ENCODE results near the gene HDGFL2. TPM values are rescaled to one million over a fixed set of nuclear protein-coding genes. Genes with fewer than 3 reads are reported as not detected.
"Not testable (repeated sequence)": the region's sequence is repeated elsewhere in the genome, so short reads cannot be mapped to it uniquely, and the experiment has no call there.

HDGFL2 gene
- total RNA-seq, 1 donor from 2014 or later = 28.7 TPM

DNA sequence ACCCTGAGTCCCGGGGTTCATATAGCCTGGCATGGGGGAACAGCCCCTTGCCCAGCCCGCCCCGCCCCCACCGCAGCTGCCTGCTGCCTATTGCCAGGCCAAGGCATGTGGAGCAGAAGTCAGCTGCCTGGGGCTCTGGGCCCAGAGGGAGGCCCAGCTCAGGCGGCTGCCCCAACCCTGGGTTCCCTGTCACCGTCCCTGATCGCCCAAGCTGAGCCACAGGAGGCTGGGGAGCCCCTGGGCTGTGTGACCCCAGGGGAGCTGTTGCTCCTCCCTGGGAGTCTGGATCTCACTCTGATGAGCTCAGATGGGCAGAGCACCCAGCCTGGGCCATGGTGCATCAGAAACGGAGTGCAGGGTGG, 44.8 kb downstream of the HDGFL2 start:
- DNase-seq = no peak

DNA sequence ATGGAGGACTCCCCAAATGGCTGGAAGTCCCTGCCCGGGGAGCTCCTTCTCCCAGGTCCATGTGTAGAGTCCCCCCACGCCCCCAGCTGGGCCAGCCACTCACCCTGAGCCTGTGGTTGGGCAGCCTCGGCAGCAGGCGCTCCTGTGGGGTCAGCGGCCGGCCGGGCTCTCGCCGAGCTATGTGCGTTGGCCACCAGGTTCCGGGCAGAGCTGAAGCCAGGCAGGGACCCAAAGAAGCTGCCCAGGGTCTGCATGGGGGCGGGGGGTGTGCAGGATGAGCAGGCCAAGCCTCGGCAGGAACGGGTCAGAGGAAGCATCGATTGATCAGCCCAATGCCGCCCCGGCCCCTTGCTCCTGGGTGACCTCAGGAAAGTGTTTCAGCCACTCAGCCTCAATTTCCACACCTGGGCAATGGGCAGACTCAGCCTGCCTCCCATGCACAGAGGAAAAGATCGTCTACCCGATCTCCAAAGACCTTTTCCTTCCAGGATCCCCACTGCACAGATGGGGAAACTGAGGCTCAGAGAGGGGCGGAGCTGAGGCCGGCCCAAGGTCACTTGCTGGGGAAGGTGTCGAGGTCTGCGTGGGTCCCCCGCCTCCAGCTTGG, 45.5 kb downstream of the HDGFL2 start:
- DNase-seq = no peak

DNA sequence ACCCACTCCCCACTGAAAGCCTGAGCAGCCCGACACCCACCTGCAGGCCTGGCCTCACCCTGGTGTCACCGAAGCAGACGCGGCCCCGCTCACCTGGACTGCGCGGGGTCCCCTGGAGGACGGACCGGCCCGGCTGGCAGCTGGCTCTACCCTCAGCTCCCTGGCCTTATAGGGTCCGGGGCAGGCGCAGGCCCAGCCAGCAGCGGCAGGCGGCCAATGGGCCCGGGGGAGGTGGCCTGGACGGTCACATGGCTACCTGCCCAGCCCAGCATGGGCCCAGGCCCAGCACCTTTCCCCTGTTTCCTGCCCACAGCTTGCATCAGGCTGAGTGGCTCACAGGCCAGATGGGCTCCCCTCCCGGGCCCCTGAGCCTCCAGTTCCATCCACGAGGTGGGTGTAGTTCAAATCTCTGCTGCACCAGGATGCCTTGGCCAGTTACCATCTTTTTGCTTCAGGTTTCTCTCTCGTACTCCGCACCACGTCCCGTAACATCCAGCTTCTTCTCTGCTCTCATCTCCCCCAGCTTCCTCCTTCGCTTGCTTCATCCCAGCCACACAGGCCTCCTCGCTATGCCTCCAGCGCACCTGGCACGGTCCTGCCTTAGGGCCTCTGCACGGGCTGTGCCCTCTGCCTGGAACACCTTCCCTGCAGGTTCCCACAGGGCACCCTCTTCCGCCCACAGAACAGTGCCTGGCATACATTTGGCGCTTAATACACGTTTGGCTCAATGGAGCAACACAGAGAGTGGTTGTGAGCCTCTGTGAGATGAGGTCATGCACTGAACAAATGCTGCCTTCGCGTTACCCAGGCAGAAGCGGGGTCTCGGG, 46.5 kb downstream of the HDGFL2 start, which contains the start of gene PLIN4:
Gene PLIN4, minus strand, starts transcription at position 142 of the 827 bp plus-strand sequence. CDS start 214 bp downstream, outside the sequence.
- DNase-seq = peak; percentile 3

DNA sequence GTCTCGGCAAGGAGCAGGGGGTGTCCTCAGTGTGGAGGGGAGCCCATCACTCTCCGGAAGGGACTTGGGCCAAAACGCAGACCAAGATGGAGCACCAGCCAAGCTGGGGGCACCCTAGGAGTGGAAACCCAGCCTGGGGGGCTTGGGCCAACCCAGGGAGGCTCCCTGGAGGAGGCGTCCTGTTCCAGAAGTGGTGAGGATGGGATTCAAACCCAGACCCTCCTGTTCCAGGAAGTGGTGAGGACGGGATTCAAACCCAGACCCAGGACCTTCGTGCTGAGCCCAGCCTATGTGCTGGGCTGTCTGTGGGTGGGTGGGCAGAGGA, 47.0 kb downstream of the HDGFL2 start:
- DNase-seq = no peak

DNA sequence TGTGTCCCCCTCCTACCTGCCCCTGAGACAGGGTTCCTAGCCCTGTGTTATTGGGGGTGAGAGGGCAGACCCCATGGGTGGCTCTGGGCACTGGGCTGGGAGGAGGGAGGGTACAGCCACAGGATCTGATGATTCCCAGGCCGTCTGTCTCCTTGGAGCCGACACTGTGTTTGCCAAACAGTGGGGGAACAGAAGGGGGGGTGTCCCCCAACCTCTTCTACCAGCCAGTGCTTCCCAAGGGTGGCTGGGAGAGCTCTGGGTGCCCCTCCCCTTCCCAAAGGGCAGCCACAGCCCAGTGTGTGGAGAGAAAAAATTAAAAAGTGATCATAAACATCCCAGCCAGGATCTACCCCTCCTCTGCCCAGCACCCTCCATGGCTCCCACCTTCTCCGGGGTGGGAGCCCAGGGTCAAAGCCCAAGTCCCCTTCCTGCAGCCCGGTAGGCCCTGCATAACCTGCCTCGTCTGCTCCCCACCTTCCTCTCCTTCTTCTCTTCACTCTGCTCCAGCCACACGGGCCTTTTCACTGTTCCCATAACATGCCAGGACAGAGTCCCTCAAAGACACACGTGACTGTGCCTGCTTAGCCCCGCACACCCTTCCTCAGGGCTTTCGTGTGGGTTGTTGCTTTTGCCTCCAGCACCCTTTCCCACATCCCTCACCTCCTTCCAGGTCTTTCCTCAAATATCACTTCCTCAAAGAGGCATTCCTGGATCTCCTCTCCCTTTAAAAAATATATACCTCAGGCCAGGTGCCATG, 47.6 kb downstream of the HDGFL2 start:
- DNase-seq = no peak

DNA sequence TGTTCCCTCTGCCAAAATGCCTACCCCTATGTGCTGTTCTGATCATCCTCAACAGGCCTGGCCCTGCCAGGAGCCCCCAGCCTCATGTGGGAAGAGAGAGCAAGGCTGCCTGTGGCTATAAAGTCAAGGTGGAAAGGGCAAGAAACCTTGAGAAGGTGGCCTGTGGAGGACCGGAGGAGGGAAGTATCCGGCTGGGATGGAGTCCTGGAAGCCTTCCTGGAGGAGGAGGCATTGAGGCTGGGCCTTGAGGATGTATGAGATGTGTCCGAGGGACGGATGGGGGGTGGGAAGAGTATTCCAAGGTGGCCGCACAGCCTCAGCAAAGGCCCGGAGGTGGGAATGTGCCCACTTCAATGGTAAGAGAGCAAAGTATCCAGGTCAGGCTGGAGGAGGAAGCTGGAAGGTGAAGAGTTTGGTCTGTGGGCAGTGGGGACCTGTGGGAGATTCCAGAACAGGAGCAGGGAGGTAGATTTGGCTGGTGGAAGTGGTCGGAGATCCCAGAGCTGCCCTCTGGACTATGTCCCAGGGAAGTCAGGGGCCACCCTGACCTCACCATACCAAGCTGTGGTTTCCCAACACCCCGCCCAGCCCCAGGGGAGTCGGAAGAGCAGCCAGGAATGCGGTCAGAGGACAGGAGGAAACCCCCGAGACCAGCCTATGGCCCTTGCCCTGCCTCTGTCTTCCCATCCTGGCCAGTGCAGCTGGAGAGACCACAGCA, 49.2 kb downstream of the HDGFL2 start:
- no peak for DNase-seq

DNA sequence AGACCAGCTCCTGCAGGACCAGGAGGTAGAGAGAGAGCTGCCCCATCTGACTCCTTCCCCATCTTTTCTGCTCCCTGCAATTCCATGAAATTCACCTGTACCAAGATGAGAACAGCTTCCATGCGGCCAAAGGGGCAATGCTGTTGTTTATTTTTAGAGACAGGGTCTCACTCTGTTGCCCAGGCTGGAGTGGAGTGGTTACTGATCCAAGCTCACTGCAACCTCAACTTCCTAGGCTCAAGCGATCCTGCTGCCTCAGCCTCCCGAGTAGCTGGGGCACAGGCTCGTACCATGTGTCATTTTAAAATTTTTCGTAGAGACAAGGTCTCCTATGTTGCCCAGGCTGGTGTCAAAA, 49.8 kb downstream of the HDGFL2 start:
- DNase-seq = no peak

DNA sequence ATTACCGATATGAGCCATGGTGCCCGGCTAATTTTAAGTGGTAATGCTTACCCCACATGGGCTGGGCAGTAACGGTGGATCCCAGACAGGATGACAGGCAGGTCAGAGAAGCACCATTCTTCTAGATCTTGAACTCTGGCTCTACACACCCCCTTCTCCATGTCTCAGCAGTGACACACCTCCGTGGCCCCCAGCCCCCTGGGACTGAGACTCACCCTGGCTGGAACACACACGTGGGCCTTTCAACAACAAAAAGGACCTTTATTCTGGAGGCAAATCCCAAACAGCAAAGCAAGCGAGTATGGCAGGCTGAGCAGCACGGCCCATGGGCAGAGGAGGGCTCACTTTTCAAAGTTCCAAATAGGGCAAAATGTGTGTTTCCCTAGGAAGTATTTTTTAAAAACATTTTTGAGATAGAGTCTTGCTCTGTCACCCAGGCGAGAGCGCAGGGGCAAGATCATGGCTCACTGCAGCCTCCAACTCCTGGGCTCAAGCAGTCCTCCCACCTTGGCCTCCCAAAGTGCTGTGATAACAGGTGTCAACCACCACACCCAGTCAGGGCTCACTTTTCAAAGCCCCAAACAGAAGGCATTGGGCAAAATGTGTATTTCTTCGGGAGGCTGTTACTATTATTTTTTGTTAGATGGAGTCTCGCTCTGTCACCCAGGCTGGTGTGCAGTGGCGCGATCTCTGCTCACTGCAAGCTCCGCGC, 50.4 kb downstream of the HDGFL2 start:
- no peak for DNase-seq

DNA sequence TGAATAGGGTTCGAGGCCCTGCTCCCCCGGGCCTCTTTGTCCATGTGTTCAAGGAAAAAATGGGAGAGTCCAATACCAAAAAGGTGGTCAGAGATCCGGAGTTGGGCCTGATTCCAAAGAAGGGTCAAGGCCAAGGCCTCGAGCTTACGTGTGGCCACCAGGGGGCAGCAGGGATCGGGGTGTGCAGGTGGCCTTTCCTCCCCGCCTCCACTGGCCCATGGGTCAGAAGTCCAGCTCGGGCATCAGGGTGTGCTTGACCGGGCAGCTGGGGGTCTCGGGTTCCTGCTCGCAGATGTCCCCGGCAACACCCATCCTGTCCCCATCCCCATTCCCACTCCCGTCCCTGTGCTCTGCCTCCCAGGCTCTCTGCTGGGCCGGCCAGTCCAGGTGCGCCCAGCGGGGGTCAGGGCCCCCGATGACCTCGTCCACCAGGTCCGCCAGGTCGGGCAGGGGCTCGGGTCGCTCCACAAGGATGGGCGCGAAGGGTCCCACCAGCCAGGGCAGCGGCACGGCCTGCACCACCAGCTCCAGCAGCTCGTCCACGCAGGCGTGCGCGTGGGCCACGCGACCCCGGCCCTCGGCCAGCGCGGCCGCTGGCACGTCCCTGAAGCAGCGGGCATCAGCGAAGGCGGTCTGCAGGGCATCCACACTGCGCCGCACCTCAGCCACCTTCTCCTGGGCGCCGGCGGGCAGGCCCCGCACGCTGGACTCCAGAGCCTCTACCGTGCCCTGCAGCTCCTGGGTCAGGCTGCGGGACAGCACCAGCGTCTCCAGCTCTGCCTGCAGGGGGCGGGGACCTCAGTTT, 51.4 kb downstream of the HDGFL2 start:
- DNase-seq = no peak

DNA sequence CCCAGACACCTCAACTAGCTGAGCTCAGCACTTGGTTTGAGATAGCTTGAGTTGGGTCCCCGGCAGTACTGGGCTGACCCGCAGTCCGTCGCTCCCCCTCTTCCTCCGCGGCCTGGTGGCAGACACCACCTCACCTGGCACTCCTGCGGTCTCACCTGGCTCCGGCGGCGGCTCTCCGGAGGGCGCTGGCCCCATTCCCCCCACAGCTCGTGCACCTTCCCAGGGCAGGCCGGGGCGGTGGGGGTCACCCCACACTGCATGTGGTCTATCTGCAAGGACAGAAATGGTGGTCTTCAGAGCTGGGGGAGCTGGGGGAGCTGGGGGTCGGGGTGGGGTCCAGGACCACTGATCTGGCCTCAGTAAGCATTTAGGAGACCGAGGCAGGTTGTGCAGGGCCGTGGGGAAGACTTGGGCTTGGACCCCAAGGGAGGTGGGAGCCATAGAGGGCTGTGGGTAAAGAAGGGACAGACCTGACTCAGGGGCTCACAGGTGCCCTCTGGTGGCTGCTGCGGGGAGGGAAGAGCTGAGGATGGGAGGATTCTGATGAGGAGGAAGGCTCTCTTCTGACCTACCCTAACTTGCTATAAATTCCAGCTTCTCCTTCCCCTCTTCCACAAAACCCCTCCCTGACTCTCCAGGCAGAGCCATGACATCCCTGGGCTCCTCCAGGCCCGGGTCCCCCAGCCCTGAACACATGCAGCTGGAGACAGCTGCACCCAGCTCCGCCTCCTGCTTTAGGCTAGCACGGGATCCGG, 52.9 kb downstream of the HDGFL2 start:
- DNase-seq = no peak

DNA sequence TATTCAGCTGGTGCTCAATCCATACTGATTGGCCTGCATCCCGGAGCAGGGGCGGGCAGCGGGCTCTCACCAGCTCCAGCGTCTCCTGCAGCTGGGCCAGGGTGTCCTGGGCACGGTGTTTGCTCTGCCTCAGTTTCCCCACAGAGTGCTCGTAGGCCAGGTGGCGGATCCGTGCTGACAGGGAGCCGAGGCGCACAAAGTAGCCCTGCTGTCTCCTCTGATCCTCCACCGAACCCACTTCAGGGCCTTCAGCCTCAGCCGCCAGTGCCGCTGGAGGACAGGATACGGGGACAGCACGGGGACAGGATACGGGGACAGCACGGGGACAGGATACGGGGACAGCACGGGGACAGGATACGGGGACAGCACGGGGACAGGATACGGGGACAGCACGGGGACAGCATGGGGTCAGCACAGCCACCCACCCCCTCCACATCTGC, 53.5 kb downstream of the HDGFL2 start:
- DNase-seq = no peak

DNA sequence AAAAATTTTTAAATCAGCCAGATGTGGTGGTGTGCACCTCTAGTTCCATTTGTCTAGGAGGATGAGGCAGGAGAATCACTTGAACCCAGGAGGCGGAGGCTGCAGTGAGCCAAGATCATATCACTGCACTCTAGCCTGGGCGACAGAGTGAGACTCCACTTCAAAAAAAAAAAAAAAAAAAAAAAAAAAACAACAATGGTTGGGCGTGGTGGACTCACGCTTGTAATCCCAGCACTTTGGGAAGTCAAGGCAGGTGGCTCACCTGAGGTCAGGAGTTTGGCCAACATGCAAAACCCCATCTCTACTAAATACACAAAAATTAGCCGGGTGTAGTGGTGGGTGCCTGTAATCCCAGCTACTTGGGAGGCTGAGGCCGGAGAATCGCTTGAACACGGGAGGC, 55.3 kb downstream of the HDGFL2 start:
- DNase-seq = not testable (repeated sequence)

DNA sequence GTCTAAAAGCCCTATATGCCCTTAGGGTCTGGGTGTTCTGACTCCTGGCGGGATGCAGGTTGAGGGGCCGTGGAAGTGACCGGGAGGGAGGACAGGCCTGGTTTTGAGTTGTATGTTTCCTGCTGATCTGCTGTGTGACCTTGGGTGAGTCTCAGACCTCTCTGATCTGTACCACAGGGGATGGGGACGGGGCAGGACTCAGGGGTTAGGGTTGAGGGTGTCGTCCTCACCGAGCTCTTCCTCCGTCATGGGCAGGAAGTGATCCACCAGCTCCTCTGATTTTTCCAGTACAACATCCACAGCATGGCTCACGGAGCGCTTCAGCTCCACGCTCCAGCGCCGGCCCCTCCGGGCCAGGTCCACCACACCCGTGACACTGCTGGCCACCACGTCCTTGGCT, 56.7 kb downstream of the HDGFL2 start:
- no peak for DNase-seq

DNA sequence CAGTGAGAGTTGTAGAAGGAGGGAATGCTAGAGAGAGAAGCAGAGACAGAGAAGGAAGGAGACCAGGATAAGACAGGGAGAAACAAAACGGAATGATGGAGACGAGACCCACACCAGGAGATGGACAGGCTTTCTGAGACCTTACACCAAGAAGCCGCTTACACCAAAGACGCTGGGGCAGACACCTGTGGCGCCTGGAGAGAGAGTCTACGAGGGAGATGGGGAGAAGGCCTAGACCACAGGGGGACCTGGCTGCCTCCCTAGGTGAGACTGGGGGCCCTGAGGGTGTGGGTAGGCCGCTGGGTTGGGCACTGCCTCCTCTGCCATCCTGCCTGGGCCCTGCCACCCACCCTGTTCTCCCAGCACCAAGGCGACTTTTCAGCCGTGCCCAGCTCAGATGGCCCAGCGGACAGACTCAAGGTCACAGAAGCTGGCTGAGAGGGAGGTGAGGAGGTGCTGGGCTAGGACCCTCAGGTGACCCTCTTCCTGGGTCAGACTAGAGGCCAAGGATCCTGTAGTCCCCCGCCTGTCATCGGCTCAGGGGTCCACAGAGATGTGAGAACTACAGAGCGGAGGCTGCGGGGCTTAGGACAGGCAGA, 57.9 kb downstream of the HDGFL2 start:
- DNase-seq = no peak

DNA sequence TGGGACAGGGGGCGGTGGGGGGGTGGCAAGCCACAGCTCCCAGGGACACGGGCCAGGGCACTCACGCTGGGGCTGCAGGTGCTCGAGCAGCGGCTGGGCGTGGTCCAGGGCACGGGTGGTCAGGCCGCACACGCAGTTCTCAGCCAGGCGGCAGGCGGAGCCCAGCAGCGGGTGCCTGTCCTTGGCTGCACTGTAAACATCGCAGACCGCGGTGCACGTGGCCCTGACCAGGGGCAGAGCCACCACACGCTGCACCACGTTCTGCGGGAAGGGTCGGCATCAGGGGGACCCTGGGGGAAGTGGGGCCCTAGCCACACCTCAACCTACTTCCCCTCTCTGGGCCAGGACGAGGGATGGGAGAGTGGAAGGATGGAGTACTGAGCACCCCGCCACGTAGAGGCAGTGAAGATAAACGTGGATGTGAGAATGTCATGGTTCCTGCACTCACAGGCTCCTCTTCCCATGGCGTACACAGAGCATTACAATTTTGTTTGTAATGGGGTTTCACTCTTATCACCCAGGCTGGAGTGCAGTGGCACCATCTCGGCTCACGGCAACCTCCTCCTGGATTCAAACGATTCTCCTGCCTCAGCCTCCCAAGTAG, 59.6 kb downstream of the HDGFL2 start:
- no peak for DNase-seq

DNA sequence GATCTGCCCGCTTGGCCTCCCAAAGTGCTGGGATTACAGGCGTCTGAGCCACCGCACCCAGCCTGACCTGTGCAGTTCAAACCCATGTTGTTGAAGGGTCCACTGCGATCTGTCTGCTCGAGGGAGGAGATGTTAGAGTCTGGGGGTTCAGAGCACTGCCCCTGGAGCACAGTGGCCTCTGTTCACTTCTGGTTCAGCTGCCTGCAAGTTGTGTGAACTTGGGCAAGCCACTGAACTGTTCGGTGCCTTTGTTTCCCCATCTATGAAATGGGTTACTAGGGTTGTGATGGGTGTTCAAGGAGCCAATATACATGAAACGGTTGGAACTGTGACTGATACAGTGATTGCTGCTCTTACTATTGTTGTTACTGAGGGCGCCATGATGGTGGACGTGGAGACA, 61.2 kb downstream of the HDGFL2 start:
- DNase-seq = no peak

DNA sequence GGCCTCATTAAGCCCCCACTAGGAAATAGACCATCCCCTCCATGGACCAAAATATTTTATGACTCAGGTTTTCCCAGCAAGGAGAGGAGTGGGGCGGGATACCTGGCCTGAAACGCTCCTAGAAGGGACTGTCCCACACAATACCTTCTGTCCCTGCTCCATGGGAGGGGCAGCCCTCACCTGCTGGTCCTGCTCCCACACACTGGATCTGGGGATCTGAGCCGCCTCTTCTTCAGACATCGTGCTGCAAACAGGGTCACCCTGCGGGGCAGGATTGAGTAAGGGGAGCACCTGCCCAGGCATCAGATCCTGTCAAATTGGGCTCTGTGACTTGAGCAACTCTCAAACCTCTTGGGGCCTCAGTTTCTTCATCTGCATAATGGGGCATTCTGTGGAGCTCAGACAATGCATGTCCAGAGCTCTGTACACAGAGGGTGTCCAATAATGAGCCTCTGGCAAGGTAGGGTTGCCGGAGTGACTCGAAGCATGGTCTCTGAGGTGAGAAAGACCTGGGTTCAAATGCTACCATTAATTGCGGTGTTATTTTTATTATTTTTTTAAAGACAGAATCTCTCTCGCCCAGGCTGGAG, 61.8 kb downstream of the HDGFL2 start:
- no peak for DNase-seq

DNA sequence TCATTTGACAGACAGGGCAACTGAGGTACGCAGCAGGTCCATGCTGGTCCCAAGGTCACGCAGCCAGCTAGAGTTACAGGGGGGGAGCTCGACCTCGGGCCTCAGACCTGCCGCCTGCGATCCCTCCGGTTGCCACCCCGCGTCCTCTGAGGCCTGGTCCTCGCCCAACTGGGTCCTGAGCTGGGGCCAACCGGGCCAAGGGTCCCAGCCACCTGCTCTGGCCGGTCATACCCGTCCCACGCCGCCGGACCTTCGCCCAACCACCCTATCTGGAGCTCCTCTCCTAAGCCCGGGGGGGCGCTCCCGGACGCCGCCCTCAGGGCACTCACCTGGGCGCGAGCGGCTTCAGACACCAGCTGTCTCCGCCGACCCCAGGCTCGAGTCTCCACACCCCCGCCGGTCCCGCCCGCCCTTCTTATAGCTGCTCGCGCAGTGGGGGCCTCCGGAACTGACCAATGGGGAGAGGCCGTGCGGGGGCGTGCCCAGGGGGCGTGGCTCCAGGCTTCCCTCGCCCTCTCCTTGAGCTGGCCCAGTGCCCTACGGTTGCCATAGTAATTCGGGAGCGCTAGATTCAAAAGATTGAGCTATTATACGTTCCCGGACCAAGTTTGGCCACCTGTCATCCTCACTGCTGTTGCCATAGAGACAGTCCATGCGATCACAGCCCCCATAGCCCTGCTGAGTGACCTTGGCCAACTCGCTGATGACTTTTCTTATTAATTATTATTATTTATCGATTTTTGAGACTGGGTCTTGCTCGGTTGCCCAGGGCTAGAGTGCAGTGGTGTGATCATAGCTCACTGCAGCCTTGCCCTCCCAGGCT, 63.0 kb downstream of the HDGFL2 start, which contains the start of gene PLIN5:
Gene PLIN5, minus strand, starts transcription at position 389 of the 823 bp plus-strand sequence. CDS start 1,150 bp downstream, outside the sequence.
- DNase-seq = no peak
